Raji (cell line): ENCODE measurements around the gene RGS14.

ENCODE experiments used
- POLR2A ChIP-seq: IDR thresholded peaks from 2 replicates; pipeline ENCODE4 v1.6.1; 2011; ENCODE audit warnings: low read depth, low read length, control low read depth; ENCODE audit not compliant: insufficient read depth

RGS14 gene

GRCh38 chr5:177357459-177358351, at the start of gene RGS14:
TSS of gene RGS14 (plus strand) at chr5:177357924. CDS start at chr5:177358025, 101 bp downstream.
- peak; percentile 86 for TF ChIP-seq POLR2A

- no peak for TF ChIP-seq POLR2A
Measured at GRCh38 chr5:177308740-177309139, 49.0 kb upstream of the RGS14 start.

- TF ChIP-seq POLR2A = no peak
Measured at GRCh38 chr5:177309351-177310191, 48.2 kb upstream of the RGS14 start.

- TF ChIP-seq POLR2A = no peak
Measured at GRCh38 chr5:177310332-177310731, 47.4 kb upstream of the RGS14 start.

- peak; percentile 76 for TF ChIP-seq POLR2A
Measured at GRCh38 chr5:177310757-177311391, 46.9 kb upstream of the RGS14 start.

- 0 out of 2 replicates have a peak, but pooled peaks have one; percentile 41 for TF ChIP-seq POLR2A
Measured at GRCh38 chr5:177311392-177311722, 46.4 kb upstream of the RGS14 start.

GRCh38 chr5:177311723-177312648, 45.7 kb upstream of the RGS14 start, which contains the start of gene MXD3:
TSS of gene MXD3 (minus strand) at chr5:177311898. CDS start at chr5:177311830, 68 bp downstream.
- peak; percentile 65 for TF ChIP-seq POLR2A

- TF ChIP-seq POLR2A = no peak; the same call in 1 of the 2 replicates
Measured at GRCh38 chr5:177312649-177313181, 45.0 kb upstream of the RGS14 start.

- TF ChIP-seq POLR2A = no peak
Measured at GRCh38 chr5:177313561-177314259, 44.0 kb upstream of the RGS14 start.

- TF ChIP-seq POLR2A = no peak
Measured at GRCh38 chr5:177314376-177315342, 43.1 kb upstream of the RGS14 start.

GRCh38 chr5:177315411-177315810, 42.3 kb upstream of the RGS14 start:
- no peak for TF ChIP-seq POLR2A

GRCh38 chr5:177316005-177316404, 41.7 kb upstream of the RGS14 start:
- TF ChIP-seq POLR2A = no peak
